ENCODE results near the gene B4GALT6. TPM values are rescaled to one million over a fixed set of nuclear protein-coding genes. Genes with fewer than 3 reads are reported as not detected.

B4GALT6 gene
- total RNA-seq, 1 experiment from 2014 or later: 16.1 TPM

GRCh38 chr18:31648458-31648857, 35.9 kb downstream of the B4GALT6 start:
- H3K79me2 ChIP-seq (ENCODE audit: insufficient read depth, low read length): no peaks in the 10 kb centered on the region
- H3K4me1 ChIP-seq (ENCODE audit: control insufficient read depth in 1 of 2, insufficient read depth in 2 of 2, low read length in 2 of 2): peaks cover 14 to 35% of the 10 kb centered on the region in 2 experiments
- ATAC-seq (no peak), DNase-seq (ENCODE audit: low read depth, low spot score) (no peak)
- no peak overlapping the region; a peak in 1 of 4 replicates for H3K4me3 ChIP-seq (replicated peaks in 1 of 2; ENCODE audit: low read depth in 1 of 2, low read length in 2 of 2)
- intact Hi-C loops (cut with micrococcal nuclease): no loop called here
- H3K9ac ChIP-seq (ENCODE audit: low read length): no peak overlapping the region
- TF ChIP-seq JUND (IDR thresholded peaks at IDR 0.05) (no peak), ZNF274 (IDR thresholded peaks at IDR 0.05; ENCODE audit: low read depth, low read length) (no peak), FOSL1 (IDR thresholded peaks at IDR 0.05; ENCODE audit: low read depth) (no peak), ZBTB33 (IDR thresholded peaks at IDR 0.05; ENCODE audit: extremely low read depth, insufficient replicate concordance, low read length) (no peak), TCF7L2 (IDR thresholded peaks at IDR 0.05; ENCODE audit: borderline replicate concordance, extremely low read depth, insufficient read depth, insufficient read length) (no peak), SRF (IDR thresholded peaks at IDR 0.05; ENCODE audit: low read depth) (no peak), ELF1 (IDR thresholded peaks at IDR 0.05; ENCODE audit: borderline replicate concordance, low read depth) (no peak), EGR1 (IDR thresholded peaks at IDR 0.05; ENCODE audit: low read depth) (no peak), EZH2 (IDR thresholded peaks at IDR 0.05) (no peak), YY1 (IDR thresholded peaks at IDR 0.05; ENCODE audit: extremely low read depth, insufficient replicate concordance, low read depth, low read length) (no peak), CBX3 (IDR thresholded peaks at IDR 0.05; ENCODE audit: low read depth) (no peak), ATF3 (IDR thresholded peaks at IDR 0.05) (no peak), REST (IDR thresholded peaks at IDR 0.05; ENCODE audit: low read depth) (no peak), POLR2A (IDR thresholded peaks at IDR 0.05; ENCODE audit: borderline replicate concordance, extremely low read depth, insufficient read depth, insufficient read length) (no peak), MAX (IDR thresholded peaks at IDR 0.05) (no peak), ZFX (IDR thresholded peaks at IDR 0.05) (no peak), CTCF (IDR thresholded peaks at IDR 0.05 in 2 of 3, conservative IDR thresholded peaks at IDR 0.05 in 1 of 3; ENCODE audit: borderline replicate concordance in 1 of 3, insufficient read depth in 1 of 3, low read depth in 2 of 3, low read length in 2 of 3) (no peak), EZH2phosphoT487 (IDR thresholded peaks at IDR 0.05; ENCODE audit: borderline replicate concordance) (no peak), CEBPB (IDR thresholded peaks at IDR 0.05; ENCODE audit: low read depth) (no peak), SIN3A (IDR thresholded peaks at IDR 0.05; ENCODE audit: low read depth) (no peak)
- H3K36me3 ChIP-seq (ENCODE audit: control insufficient read depth in 1 of 2, insufficient read depth in 2 of 2, low read length in 2 of 2): no peaks in the 10 kb centered on the region
- H3K27me3 ChIP-seq (ENCODE audit: insufficient read depth, low read length): no peaks in the 10 kb centered on the region
- H4K20me1 ChIP-seq (ENCODE audit: insufficient read depth): no peaks in the 10 kb centered on the region
- no peak overlapping the region for H2AFZ ChIP-seq (ENCODE audit: low read depth, low read length, poor library complexity, severe bottlenecking)
- peak overlapping the region; percentile 58 for H3K4me2 ChIP-seq (ENCODE audit: low read length)
- H3K9me2 ChIP-seq (ENCODE audit: insufficient read depth): no peaks in the 10 kb centered on the region
- CTCF ChIA-PET: interaction anchor here (1.4 kb wide), 1 partner anchor 74 kb away, joined by 3 read pairs; no protein-coding TSS in a partner anchor
- RAD21 ChIA-PET (ENCODE audit: low non-redundant PET in 1 of 2, low total read pairs in 2 of 2, uncharacterized antibody in 2 of 2, unreplicated experiment in 2 of 2): no interaction called here
- no peaks in the 10 kb centered on the region for H3K9me3 ChIP-seq (ENCODE audit: control insufficient read depth in 1 of 2, insufficient read depth in 1 of 2, low read depth in 1 of 2, low read length in 2 of 2)
- POLR2A ChIA-PET: interaction anchor here (1.5 kb wide), 1 partner anchor 22 kb away, joined by 3 read pairs; no protein-coding TSS in a partner anchor
- no peak overlapping the region; the same call in 1 of the 2 replicates for H3K27ac ChIP-seq (ENCODE audit: low read depth, low read length)
- no TSS peak for BruUV-seq (replicated peaks)
